Activated B cell treated with CpG ODN at 0.5 μM for 24 hours (primary cell): ENCODE results near the gene AUTS2. TPM values are rescaled to one million over a fixed set of nuclear protein-coding genes. Genes with fewer than 3 reads are reported as not detected.

ENCODE experiments used
- ATAC-seq: fragments of 200-7000 bp; cut with Tn5 transposase; one replicate; pipeline ENCODE4 v1.10.0; 2021; ENCODE audit warnings: low read depth, mild to moderate bottlenecking, moderate library complexity
- CTCF ChIA-PET: fragments of 350-600 bp; sonication (Branson Sonifier 250); formaldehyde crosslinking; loops from one replicate; lab custom pipeline; 2021; ENCODE audit warnings: antibody characterized with exemption; lab: Charles Lee
- POLR2A ChIA-PET: fragments of 350-600 bp; sonication (Branson Sonifier 250); formaldehyde crosslinking; loops from one replicate; lab custom pipeline; 2021; ENCODE audit warnings: antibody characterized with exemption; lab: Charles Lee
- DNase-seq: peaks from one replicate; pipeline ENCODE4 v3.0.0; 2022
- H3K27ac Mint-ChIP-seq: one replicate; pipeline ENCODE4 v1.8.0; 2020; ENCODE audit warnings: mixed read lengths
- H3K27me3 Mint-ChIP-seq: one replicate; pipeline ENCODE4 v1.8.0; 2021; ENCODE audit warnings: mixed read lengths
- H3K36me3 Mint-ChIP-seq: one replicate; pipeline ENCODE4 v1.8.0; 2021; ENCODE audit warnings: low read depth, mixed read lengths
- H3K4me1 Mint-ChIP-seq: one replicate; pipeline ENCODE4 v1.8.0; 2021; ENCODE audit warnings: mixed read lengths
- H3K4me3 Mint-ChIP-seq: one replicate; pipeline ENCODE4 v1.8.0; 2020; ENCODE audit warnings: mild to moderate bottlenecking, mixed read lengths
- H3K9me3 Mint-ChIP-seq: one replicate; pipeline ENCODE4 v1.8.0; 2020; ENCODE audit warnings: mixed read lengths
- intact Hi-C: fragments of 100-400 bp; cut with micrococcal nuclease; formaldehyde crosslinking; loops from one replicate; pipeline ENCODE4 v1.15.1; 2024
- total RNA-seq: library from RNA; stranded (reverse); gene quantifications from 2 replicates; pipeline ENCODE4 v1.2.3, GENCODE V29; 2022
- TF ChIP-seq, protein P1 (sequence below): fragments of 200-600 bp; IDR thresholded peaks from one replicate; pipeline ENCODE4 v1.8.0; 2022; ENCODE audit warnings: antibody characterized with exemption, mild to moderate bottlenecking

The AUTS2 gene
- total RNA-seq, 1 donor from 2014 or later, result 15.9 TPM

DNA sequence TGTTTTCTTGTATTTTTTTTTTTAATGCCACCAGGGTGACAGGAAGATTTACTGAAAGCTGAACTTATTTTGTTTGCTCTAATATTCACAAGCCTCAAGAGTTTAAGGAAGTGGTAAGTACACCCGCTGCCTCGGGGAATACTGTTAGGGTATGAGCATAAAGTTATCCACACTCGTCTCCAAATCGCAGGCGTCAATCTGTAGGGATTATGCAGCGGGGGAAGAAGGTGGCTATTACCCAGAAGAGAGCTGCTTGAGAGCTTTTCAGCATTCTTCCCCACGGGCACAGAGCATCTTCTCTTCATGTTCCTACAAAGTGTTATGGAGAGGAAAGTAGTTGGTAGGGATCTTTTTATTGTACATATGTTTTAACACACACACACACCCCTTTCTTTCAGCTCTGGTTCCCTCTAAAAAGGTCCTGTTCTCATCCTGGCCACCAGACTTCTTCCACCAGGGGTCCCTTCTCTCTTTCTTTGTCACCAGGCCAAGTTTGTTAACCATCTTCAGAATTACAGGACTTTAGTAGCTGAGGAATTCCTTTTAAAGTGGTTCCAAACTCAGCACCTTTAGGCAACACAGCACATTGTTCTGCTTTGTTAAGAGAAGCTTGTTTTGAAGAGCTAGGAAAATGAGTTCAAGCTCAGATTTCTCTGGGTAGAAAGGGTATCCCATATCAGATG is 1122.1 kb downstream of the AUTS2 start:
- ChIA-PET CTCF (no interaction called here), POLR2A (no interaction called here)
- Mint-ChIP-seq H3K27ac (no peak overlapping the region), H3K9me3 (no peaks in the 10 kb centered on the region), H3K27me3 (no peaks in the 10 kb centered on the region), H3K36me3 (no peaks in the 10 kb centered on the region), H3K4me3 (no peak overlapping the region), H3K4me1 (peaks cover 20% of the 10 kb centered on the region)
- ATAC-seq (no peak), DNase-seq (no peak)
- intact Hi-C loops, result no loop called here
- TF ChIP-seq, protein P1, sequence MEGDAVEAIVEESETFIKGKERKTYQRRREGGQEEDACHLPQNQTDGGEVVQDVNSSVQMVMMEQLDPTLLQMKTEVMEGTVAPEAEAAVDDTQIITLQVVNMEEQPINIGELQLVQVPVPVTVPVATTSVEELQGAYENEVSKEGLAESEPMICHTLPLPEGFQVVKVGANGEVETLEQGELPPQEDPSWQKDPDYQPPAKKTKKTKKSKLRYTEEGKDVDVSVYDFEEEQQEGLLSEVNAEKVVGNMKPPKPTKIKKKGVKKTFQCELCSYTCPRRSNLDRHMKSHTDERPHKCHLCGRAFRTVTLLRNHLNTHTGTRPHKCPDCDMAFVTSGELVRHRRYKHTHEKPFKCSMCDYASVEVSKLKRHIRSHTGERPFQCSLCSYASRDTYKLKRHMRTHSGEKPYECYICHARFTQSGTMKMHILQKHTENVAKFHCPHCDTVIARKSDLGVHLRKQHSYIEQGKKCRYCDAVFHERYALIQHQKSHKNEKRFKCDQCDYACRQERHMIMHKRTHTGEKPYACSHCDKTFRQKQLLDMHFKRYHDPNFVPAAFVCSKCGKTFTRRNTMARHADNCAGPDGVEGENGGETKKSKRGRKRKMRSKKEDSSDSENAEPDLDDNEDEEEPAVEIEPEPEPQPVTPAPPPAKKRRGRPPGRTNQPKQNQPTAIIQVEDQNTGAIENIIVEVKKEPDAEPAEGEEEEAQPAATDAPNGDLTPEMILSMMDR, result no peak

DNA sequence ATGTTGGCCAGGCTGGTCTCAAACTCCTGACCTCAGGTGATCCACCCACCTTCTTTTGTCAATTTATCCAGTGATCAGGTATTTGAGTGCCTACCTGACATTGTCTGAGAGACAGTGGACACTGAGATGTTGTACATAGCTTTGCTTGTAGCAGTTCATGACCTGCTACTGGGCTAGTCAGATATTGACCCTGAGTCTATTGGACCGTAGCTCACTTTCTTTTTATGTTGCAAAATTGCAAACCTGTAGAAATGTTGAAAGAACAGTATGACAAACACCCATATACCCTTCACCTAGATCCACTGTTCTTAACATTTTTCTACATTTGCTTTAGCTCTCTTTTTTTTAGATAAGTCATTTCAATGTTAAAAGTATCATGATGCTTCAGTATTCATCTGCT is 1123.2 kb downstream of the AUTS2 start:
- ATAC-seq, result no peak
- H3K27me3 Mint-ChIP-seq, result no peaks in the 10 kb centered on the region

DNA sequence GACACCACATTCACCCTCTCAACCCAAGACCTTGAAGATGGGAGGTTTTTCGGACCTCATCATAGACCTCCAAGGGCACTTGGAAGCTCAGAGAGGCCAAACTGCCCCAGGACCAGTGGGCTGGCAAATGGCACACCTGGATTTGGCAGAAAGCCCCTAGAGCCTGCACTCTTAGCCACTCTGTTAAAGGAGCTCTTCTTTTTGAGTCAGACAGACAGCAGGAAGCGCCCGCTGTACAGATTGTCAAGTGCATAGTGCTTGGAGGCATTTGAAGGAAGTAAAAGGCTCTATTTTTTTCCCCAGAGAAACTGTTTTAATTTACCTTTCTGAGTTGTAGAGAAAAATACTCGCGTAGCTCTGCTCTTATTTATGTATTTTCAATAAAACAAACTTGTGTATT is 1125.1 kb downstream of the AUTS2 start:
- intact Hi-C loops, result no loop called here
- ChIA-PET CTCF (no interaction called here), POLR2A (no interaction called here)
- H3K27me3 Mint-ChIP-seq, result no peaks in the 10 kb centered on the region
- H3K4me3 Mint-ChIP-seq, result no peak overlapping the region
- H3K4me1 Mint-ChIP-seq, result peaks cover 13% of the 10 kb centered on the region
- no peak overlapping the region for H3K27ac Mint-ChIP-seq
- no peak for DNase-seq
- TF ChIP-seq, protein P1, result no peak
- H3K9me3 Mint-ChIP-seq, result no peaks in the 10 kb centered on the region
- no peaks in the 10 kb centered on the region for H3K36me3 Mint-ChIP-seq
- no peak for ATAC-seq

More for the DNA sequence above, 1123.2 kb downstream of the AUTS2 start:
- Mint-ChIP-seq H3K27ac (no peak overlapping the region), H3K4me1 (peaks cover 16% of the 10 kb centered on the region), H3K9me3 (no peaks in the 10 kb centered on the region), H3K4me3 (no peak overlapping the region), H3K36me3 (no peaks in the 10 kb centered on the region)
- DNase-seq, result no peak
- intact Hi-C loops, result no loop called here
- CTCF ChIA-PET, result no interaction called here
- TF ChIP-seq, protein P1, result no peak
- POLR2A ChIA-PET, result no interaction called here

DNA sequence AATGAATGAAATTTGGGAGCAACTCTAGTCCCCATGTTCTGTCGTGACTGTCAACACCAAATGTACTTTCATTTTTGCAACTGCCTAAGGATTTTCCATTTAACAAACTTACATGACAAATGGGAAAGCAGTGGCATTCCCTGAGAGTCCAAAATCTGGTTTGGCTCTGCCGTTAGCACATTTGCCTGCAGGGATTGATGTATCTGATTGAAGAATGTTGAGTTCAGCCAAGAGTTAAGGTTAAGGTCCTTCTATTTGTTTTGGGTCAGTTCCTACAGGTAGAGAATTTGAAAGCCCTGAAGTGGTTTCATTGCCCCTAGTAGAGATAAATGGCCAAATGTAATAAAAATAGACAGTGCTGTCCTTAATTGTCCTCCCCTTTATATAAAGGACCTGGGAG is 1127.2 kb downstream of the AUTS2 start:
- peaks cover 6% of the 10 kb centered on the region for H3K4me1 Mint-ChIP-seq
- no peak overlapping the region for H3K27ac Mint-ChIP-seq
- H3K4me3 Mint-ChIP-seq, result no peak overlapping the region
- ChIA-PET POLR2A (no interaction called here), CTCF (no interaction called here)
- H3K9me3 Mint-ChIP-seq, result peaks cover 4% of the 10 kb centered on the region
- no peak for ATAC-seq
- TF ChIP-seq, protein P1, result no peak
- H3K27me3 Mint-ChIP-seq, result no peaks in the 10 kb centered on the region
- H3K36me3 Mint-ChIP-seq, result peaks cover 2% of the 10 kb centered on the region
- intact Hi-C loops, result no loop called here
- DNase-seq, result no peak

DNA sequence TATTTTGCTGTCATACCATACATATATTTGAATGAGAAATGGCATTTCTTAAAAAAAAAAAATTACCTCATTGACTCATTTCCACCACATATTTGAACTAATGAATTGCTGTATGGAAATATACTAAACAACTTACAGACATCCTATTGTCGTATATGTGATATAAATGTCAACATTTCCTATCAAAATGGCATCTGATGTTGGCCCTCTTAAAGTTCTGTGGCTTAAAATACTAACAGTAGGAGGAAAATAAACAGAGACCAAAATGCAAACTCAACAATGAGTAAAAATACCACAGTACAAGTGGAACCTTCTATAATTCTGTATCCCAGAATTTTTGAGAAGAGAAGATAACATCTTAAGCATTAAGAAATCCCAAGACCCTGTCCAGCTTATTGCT is 1128.0 kb downstream of the AUTS2 start:
- POLR2A ChIA-PET, result no interaction called here

More for the DNA sequence above, 1128.0 kb downstream of the AUTS2 start:
- DNase-seq (no peak), ATAC-seq (no peak)
- H3K4me3 Mint-ChIP-seq, result no peak overlapping the region
- intact Hi-C loops, result no loop called here
- peaks cover 6% of the 10 kb centered on the region for H3K9me3 Mint-ChIP-seq
- H3K4me1 Mint-ChIP-seq, result peaks cover 6% of the 10 kb centered on the region
- H3K27ac Mint-ChIP-seq, result no peak overlapping the region
- CTCF ChIA-PET, result no interaction called here
- TF ChIP-seq, protein P1, result no peak
- H3K36me3 Mint-ChIP-seq, result peaks cover 7% of the 10 kb centered on the region
- no peaks in the 10 kb centered on the region for H3K27me3 Mint-ChIP-seq
